Lower leg skin (tissue), 3 donors: ENCODE data around the gene NPTN.

Source experiments
- CTCF ChIP-seq, 3 donors: fragments of 450-650 bp; IDR thresholded peaks; one replicate each; pipeline ENCODE4 v1.5.1; 2016; ENCODE audit warnings: antibody characterized with exemption in 3 of 3, mild to moderate bottlenecking in 3 of 3, moderate library complexity in 2 of 3
- POLR2A ChIP-seq, 2 donors: fragments of 450-650 bp; IDR thresholded peaks; one replicate each; pipeline ENCODE4 v1.6.1; 2016 to 2017; ENCODE audit warnings: antibody characterized with exemption in 2 of 2, mild to moderate bottlenecking in 1 of 2, moderate library complexity in 1 of 2

DNA sequence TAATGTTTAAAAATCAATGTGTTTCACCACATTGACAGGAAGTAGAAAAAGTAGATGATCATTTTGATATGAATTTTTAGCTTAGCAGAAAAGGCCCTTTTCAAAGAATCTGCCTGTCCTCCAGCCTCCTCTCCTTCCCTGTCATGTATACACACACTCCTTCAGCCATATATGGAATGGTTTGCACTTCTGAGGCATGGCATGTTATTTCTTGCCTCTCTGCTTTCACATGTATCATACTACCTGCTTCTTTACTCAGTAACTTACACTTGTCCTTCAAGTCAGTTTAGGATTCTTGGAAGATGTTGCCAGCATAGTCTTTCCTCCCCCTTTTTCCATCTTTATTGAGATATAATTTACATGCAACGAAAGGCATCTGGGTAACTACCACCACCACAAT lies 111.2 kb downstream of the NPTN start:
- no peak for TF ChIP-seq CTCF (IDR thresholded peaks at IDR 0.05)
- no peak for TF ChIP-seq POLR2A (IDR thresholded peaks at IDR 0.05)
